DMS 273 treated with DMSO at 0.1 percent for 48 hours (cell line): Measurements from ENCODE around the gene C19orf12.
"Not testable (repeated sequence)": the region's sequence is repeated elsewhere in the genome, so short reads cannot be mapped to it uniquely, and the experiment has no call there.

Experiments
- DNase-seq: peaks from one replicate; lab custom pipeline; 2025; lab: John Stamatoyannopoulos, UW

The C19orf12 gene

DNA sequence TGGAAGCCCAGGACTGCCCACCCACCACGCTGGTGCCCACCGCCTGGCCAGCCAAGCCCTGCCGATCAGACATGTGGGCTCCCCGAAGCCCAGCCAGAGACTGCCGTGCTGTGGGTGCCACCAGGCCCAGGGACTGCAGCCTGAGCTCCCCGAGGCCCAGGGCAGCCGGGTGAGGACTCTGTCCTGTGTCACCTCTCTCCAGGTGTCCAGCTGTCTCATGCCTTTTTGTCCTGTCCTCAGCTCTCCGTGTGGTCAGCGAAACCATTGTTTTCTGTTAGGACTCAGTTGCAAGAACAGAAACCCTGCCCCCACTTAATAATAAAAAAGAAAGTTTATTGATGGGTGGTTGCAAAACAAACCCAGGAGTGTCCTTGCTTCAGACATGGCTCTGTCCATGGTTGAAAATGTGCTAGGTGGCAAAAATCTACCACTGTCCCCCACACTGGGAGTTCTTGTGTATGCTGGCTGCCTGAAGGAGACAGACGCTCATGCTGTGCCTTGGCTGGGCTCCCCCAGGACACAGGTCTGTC, 39.9 kb downstream of the C19orf12 start:
- DNase-seq: no peak

GRCh38 chr19:29674374-29675119, 40.5 kb downstream of the C19orf12 start:
- no peak for DNase-seq

DNA sequence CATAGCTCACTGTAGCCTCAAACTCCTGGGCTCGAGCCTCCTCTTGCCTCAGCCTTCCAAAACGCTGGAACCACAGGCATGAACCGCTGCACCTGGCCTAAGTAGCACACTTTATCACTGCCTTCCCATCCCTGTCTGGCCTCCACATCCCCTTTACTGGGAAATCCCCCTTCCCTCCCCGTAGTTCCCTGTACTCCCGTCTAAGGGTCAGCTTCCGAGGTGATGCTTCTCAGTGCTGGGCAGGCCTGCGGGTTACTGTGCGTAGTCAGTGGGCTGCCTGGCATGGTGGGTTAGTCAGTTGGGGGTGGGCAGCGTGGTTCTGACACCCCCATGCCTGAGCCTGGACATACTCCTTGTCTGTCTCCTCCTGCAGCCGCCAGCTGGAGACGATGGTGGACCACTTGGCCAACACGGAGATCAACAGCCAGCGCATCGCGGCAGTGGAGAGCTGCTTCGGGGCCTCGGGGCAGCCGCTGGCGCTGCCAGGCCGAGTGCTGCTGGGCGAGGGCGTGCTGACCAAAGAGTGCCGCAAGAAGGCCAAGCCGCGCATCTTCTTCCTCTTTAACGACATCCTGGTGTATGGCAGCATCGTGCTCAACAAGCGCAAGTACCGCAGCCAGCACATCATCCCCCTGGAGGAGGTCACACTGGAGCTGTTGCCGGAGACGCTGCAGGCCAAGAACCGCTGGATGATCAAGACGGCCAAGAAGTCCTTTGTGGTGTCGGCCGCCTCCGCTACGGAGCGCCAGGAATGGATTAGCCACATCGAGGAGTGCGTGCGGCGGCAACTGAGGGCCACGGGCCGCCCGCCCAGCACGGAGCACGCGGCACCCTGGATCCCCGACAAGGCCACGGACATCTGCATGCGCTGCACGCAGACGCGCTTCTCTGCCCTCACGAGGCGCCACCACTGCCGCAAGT, 41.4 kb downstream of the C19orf12 start:
- no peak for DNase-seq

DNA sequence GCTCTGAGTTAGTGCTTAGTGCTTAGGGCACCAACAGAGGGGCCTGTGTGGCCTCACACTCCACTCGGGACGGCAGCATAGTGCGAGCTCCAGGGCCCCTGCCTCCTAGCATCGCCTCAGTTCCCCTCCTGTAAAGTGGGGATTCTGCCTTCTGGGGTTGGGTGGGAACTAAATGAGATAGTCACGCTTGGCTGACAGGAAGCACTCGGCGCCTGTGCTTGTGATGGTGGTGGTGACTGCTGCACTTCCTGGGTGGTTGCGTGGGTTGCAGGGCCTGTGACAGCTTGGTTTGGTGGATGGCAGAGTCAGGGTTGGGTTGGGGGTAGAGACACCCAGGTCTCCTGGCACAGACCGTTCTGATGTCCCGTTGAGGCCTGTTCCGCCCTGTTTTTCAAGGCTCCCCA, 42.1 kb downstream of the C19orf12 start:
- DNase-seq: no peak

- DNase-seq: no peak
Observed at GRCh38 chr19:29672319-29672932, 42.6 kb downstream of the C19orf12 start.

DNA sequence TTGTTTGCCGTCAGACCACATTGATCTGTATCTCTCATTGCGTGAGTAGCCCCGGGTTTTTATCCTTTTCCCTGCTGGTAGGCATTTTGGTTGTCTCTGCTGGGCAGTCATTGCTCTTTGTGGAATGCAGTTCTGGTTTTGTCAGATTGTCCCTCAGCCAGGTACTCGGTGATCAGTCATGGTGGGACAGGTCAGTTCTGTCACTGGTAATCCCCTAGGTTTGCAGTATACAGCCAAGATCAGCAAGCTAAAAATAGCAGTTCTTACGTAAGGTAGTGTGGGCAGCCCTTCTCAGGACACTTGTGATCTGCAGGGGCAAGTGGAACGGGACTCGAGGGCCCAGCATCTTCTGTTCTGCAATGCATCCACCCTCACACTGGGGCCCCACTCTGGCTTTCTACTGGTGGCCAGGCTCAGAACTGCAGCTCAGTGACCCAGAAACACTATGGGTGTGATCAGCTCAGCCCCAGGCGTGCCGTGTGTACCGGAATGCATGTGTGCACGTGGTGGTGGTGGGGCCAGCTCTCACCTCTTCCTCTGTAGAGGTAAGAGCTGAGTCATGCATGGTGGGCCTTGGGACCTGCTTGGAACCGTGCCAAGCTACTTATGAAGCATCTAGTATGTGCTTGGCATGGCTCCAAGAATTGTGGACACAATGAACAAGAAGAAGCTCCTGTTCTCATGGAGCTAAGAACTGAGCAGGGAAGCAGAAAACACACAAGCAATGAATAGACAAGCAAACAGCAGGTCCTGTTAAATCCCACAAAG, 43.5 kb downstream of the C19orf12 start:
- no peak for DNase-seq

DNA sequence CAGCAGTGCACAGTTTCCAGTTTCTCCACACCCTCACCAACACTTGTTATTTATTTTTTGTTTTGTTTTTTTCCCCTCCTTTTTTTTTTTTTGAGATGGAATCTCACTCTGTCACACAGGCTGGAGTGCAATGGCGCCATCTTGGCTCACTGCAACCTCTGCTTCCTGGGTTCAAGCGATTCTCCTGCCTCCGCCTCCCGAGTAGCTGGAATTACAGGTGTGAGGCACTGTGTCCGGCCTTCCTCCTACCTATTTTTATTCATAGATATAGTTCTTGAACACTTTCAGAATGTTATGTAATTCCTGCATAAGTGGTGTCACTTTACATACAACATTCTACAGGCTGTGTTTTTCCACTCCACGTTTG, 44.1 kb downstream of the C19orf12 start:
- DNase-seq: not testable (repeated sequence)

DNA sequence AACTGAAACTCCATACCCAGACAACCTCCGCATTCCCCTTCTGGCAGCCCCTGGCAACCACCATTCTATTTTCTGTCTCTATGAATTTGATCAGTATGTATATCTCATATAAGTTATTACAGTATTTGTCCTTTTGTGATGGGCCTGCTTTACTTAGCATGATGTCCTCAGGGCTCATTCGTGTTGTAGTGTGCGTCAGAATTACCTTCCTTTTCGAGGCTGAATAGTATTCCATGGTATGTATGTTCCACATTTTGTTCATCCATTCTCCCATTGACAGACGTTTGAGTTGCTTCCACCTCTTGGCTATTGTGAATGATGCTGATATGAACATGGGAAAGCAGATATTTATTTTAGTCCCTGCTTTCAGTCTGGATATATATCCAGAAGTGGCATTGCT, 44.8 kb downstream of the C19orf12 start:
- no peak for DNase-seq

- DNase-seq: no peak
Observed at GRCh38 chr19:29668746-29669609, 46.1 kb downstream of the C19orf12 start.

DNA sequence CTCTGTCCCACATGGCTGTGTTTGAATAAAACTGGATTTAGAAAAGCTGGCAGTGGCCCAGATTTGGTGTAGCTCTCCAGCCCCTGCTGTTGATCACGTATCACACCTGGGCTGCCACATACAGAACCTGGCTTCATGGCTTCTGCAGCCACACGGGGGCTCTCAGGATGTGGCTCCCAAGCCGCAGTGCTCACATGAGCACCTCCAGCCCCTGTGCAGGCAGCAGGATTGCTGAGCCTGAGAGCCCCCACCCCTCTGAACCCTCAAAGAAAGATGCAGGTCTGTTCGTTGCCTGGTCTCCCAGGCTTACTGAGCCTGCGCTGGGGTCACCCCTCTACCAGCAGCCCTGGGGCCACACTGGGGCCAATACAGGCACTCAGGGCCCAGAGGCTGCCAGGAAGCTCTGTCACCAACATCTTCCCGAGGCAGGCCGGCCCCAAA, 47.1 kb downstream of the C19orf12 start:
- no peak for DNase-seq

GRCh38 chr19:29667387-29667783, 47.7 kb downstream of the C19orf12 start:
- DNase-seq: no peak

- DNase-seq: no peak
Observed at GRCh38 chr19:29666578-29667386, 48.3 kb downstream of the C19orf12 start.

DNA sequence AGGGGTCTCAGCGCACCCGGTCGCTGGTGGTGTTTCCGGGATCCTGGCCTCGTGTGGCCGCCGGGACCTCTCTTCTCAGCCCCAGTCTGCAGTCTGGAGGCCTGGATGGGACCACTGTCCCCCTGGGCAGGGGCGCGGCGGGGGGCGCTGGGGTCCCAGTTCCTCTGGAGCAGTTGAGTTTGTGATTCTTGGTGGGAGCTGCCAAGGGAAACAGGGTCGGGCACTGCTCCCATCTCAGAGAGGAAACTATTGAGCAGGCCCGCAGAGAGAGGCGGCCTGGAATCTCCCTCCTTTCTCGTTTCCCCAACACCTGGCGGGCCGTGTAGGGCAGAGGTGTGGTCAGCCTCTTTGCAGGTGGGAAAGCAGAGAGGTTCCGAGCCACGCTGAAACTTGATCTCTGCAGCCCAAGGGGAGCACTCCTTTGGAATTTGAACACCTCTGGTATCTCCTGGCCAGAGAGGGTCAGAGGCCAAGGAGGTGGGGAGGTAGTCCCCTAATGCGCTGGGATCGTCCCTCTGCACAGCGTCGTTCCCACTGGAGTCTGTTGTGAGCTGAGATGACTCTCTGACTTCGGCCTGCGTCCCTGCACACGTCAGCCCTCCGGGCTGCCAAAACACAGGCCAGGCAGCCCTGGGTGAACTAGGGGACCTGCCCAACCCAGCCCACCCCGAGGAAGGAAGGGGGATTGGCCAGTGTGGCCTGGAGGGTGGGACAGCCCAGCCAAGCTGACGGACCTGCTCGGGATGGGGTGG, 49.1 kb downstream of the C19orf12 start:
- no peak for DNase-seq

- no peak for DNase-seq
Observed at GRCh38 chr19:29665215-29665825, 49.7 kb downstream of the C19orf12 start, which contains the start of gene PLEKHF1. Gene PLEKHF1 (plus strand): TSS chr19:29665461. CDS start chr19:29673840, 8,379 bp downstream.

DNA sequence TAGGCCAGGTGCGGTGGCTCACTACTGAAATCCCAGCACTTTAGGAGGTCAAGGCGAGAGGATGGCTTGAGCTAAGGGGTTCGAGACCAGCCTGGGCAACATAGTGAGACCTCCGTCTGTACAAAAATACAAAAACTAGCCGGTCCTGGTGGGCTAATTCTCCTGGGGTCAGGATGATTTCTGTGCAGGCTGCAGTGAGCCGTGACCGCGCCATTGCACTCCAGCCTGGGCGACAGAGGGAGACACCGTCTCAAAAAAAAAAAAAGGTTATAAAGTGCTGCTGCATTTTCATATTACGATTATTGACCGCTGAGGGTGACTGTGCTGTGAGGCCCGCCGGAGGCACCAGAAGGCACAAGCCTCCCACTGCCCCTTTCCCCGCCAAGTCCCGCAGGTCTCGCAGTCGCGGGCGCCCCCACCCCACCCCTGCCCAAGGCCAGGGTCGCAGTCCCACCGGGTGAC, 50.3 kb downstream of the C19orf12 start:
- no peak for DNase-seq

- DNase-seq: no peak
Observed at GRCh38 chr19:29663861-29664752, 51.0 kb downstream of the C19orf12 start.
